H9 (cell line): ENCODE results near the gene SP100. TPM values are rescaled to one million over a fixed set of nuclear protein-coding genes. Genes with fewer than 3 reads are reported as not detected.

Experiments
- DNase-seq: peaks from one replicate; pipeline ENCODE4 v3.0.0-alpha.2; 2017
- H2AFZ ChIP-seq: one replicate; pipeline ENCODE4 v1.6.1; 2013; ENCODE audit warnings: mild to moderate bottlenecking, low read length, control low read depth, moderate library complexity
- H2AK5ac ChIP-seq: 2 replicates; pipeline ENCODE4 v1.6.1; 2013; ENCODE audit warnings: low read length, control low read depth, mixed read lengths; ENCODE audit not compliant: insufficient read length
- H2BK120ac ChIP-seq: one replicate; pipeline ENCODE4 v1.6.1; 2013; ENCODE audit warnings: low read depth, mild to moderate bottlenecking, low read length, control low read depth, inconsistent platforms; ENCODE audit not compliant: poor library complexity, severe bottlenecking
- H2BK12ac ChIP-seq: 2 replicates; pipeline ENCODE4 v1.6.1; 2013; ENCODE audit warnings: low read length, control low read depth, mixed read lengths, low read depth; ENCODE audit not compliant: insufficient read length
- H2BK15ac ChIP-seq: 2 replicates; pipeline ENCODE4 v1.6.1; 2013; ENCODE audit warnings: low read depth, low read length, control low read depth
- H2BK20ac ChIP-seq: one replicate; pipeline ENCODE4 v1.6.1; 2013; ENCODE audit warnings: low read depth, mild to moderate bottlenecking, low read length, control low read depth, inconsistent platforms; ENCODE audit not compliant: poor library complexity, severe bottlenecking
- H2BK5ac ChIP-seq: 2 replicates; pipeline ENCODE4 v1.6.1; 2013; ENCODE audit warnings: low read length, control low read depth, mixed read lengths; ENCODE audit not compliant: insufficient read length
- H3K14ac ChIP-seq: 2 replicates; pipeline ENCODE4 v1.6.1; 2013; ENCODE audit warnings: low read length, control low read depth; ENCODE audit not compliant: insufficient read depth
- H3K18ac ChIP-seq: 2 replicates; pipeline ENCODE4 v1.6.1; 2013; ENCODE audit warnings: low read depth, mild to moderate bottlenecking, mixed read lengths, low read length, control low read depth; ENCODE audit not compliant: insufficient read length
- H3K23ac ChIP-seq: 2 replicates; pipeline ENCODE4 v1.6.1; 2013; ENCODE audit warnings: low read length, control low read depth, mixed read lengths, low read depth; ENCODE audit not compliant: insufficient read length
- H3K23me2 ChIP-seq: 2 replicates; pipeline ENCODE4 v1.6.1; 2013; ENCODE audit warnings: low read depth, mild to moderate bottlenecking, mixed read lengths, low read length, control low read depth; ENCODE audit not compliant: insufficient read length, poor library complexity, severe bottlenecking
- H3K27ac ChIP-seq: 2 replicates; pipeline ENCODE4 v1.5.1; 2013; ENCODE audit warnings: low read length, control low read depth, mixed read lengths, low read depth; ENCODE audit not compliant: insufficient read length
- H3K27me3 ChIP-seq: 2 replicates; pipeline ENCODE4 v1.6.1; 2013; ENCODE audit warnings: low read length, control low read depth, inconsistent platforms; ENCODE audit not compliant: insufficient read depth
- H3K4ac ChIP-seq: 2 replicates; pipeline ENCODE4 v1.6.1; 2013; ENCODE audit warnings: low read depth, mild to moderate bottlenecking, control low read depth, inconsistent platforms, low read length, moderate library complexity
- H3K4me1 ChIP-seq: 2 replicates; pipeline ENCODE4 v1.6.1; 2013; ENCODE audit warnings: low read length, control low read depth, inconsistent platforms; ENCODE audit not compliant: insufficient read depth
- H3K4me2 ChIP-seq: 2 replicates; pipeline ENCODE4 v1.6.1; 2013; ENCODE audit warnings: low read length, control low read depth, mixed read lengths; ENCODE audit not compliant: insufficient read length, insufficient read depth
- H3K56ac ChIP-seq: 2 replicates; pipeline ENCODE4 v1.6.1; 2013; ENCODE audit warnings: low read depth, mild to moderate bottlenecking, mixed read lengths, low read length, control low read depth; ENCODE audit not compliant: insufficient read length
- H3K79me1 ChIP-seq: 2 replicates; pipeline ENCODE4 v1.6.1; 2013; ENCODE audit warnings: low read depth, mild to moderate bottlenecking, moderate library complexity, low read length, control low read depth, inconsistent platforms; ENCODE audit not compliant: insufficient read depth, poor library complexity, severe bottlenecking
- H3K79me2 ChIP-seq: 2 replicates; pipeline ENCODE4 v1.6.1; 2013; ENCODE audit warnings: low read length, control low read depth, inconsistent platforms; ENCODE audit not compliant: insufficient read depth
- H3K9ac ChIP-seq: 2 replicates; pipeline ENCODE4 v1.6.1; 2013; ENCODE audit warnings: low read length, control low read depth, mixed read lengths; ENCODE audit not compliant: insufficient read length; ENCODE audit errors: extremely low read depth
- H3K9me3 ChIP-seq: one replicate; pipeline ENCODE4 v1.6.1; 2013; ENCODE audit warnings: low read depth, low read length, inconsistent platforms; ENCODE audit not compliant: control insufficient read depth
- H3T11ph ChIP-seq: one replicate; pipeline ENCODE4 v1.6.1; 2013; ENCODE audit warnings: mild to moderate bottlenecking, low read length, control low read depth, inconsistent platforms
- H4K20me1 ChIP-seq: one replicate; pipeline ENCODE4 v1.6.1; 2013; ENCODE audit not compliant: control insufficient read depth, insufficient read length, insufficient read depth
- H4K5ac ChIP-seq: 2 replicates; pipeline ENCODE4 v1.6.1; 2013; ENCODE audit warnings: low read depth, mild to moderate bottlenecking, mixed read lengths, low read length, control low read depth; ENCODE audit not compliant: insufficient read length
- H4K8ac ChIP-seq: replicated peaks from 2 replicates; pipeline ENCODE4 v1.6.1; 2013; ENCODE audit warnings: low read length, control low read depth, mixed read lengths, low read depth; ENCODE audit not compliant: insufficient read length
- H4K91ac ChIP-seq: 2 replicates; pipeline ENCODE4 v1.6.1; 2013; ENCODE audit warnings: low read depth, mild to moderate bottlenecking, moderate library complexity, mixed read lengths, low read length, control low read depth; ENCODE audit not compliant: insufficient read length
- H3K27ac Mint-ChIP-seq, 3 experiments: 2 replicates in 2 of 3; 3 replicates in 1 of 3; pipeline ENCODE4 v1.8.0; 2020 to 2021; ENCODE audit warnings: mixed read lengths in 3 of 3, mild to moderate bottlenecking in 1 of 3, moderate library complexity in 1 of 3
- H3K27me3 Mint-ChIP-seq: 2 replicates; pipeline ENCODE4 v1.8.0; 2021; ENCODE audit warnings: low read depth, mild to moderate bottlenecking, moderate library complexity, mixed read lengths
- H3K36me3 Mint-ChIP-seq, 3 experiments: 2 replicates in 2 of 3; 3 replicates in 1 of 3; pipeline ENCODE4 v1.8.0; 2020 to 2021; ENCODE audit warnings: low read depth in 3 of 3, mixed read lengths in 3 of 3; ENCODE audit not compliant: insufficient read depth in 1 of 3
- H3K4me1 Mint-ChIP-seq, 2 experiments: 2 replicates each; pipeline ENCODE4 v1.8.0; 2020; ENCODE audit warnings: mixed read lengths in 2 of 2
- H3K4me3 Mint-ChIP-seq, 2 experiments: 2 replicates in 1 of 2; 3 replicates in 1 of 2; pipeline ENCODE4 v1.8.0; 2020 to 2021; ENCODE audit warnings: mild to moderate bottlenecking in 2 of 2, mixed read lengths in 2 of 2, moderate library complexity in 1 of 2
- H3K9me3 Mint-ChIP-seq, 2 experiments: 2 replicates in 1 of 2; 3 replicates in 1 of 2; pipeline ENCODE4 v1.8.0; 2020; ENCODE audit warnings: mild to moderate bottlenecking in 2 of 2, mixed read lengths in 2 of 2, moderate library complexity in 1 of 2
- CTCF ChIP-seq: fragments of 200-600 bp; sonication (generic); conservative IDR thresholded peaks from 3 replicates; pipeline ENCODE4 v1.8.0; 2021; ENCODE audit warnings: antibody characterized with exemption, mild to moderate bottlenecking
- total RNA-seq: library from RNA; stranded (reverse); gene quantifications from 2 replicates; pipeline ENCODE4 v1.2.1, GENCODE V29; 2021

SP100 gene
- total RNA-seq, 1 experiment from 2014 or later = 0.28 TPM

- no peaks in the 10 kb centered on the region for H3K27me3 Mint-ChIP-seq
- no peak for TF ChIP-seq CTCF
- no peaks in the 10 kb centered on the region for H4K20me1 ChIP-seq
- no peak overlapping the region for H3K27ac Mint-ChIP-seq
- H2BK20ac ChIP-seq = no peak overlapping the region
- no peak overlapping the region for H3T11ph ChIP-seq
- no peak for DNase-seq
- peaks cover 7% of the 10 kb centered on the region for H3K9me3 ChIP-seq
- no peaks in the 10 kb centered on the region for H3K4me1 Mint-ChIP-seq
- peaks cover 8 to 25% (median 22%) of the 10 kb centered on the region in 3 experiments for H3K36me3 Mint-ChIP-seq
- no peak overlapping the region for H3K4me2 ChIP-seq
- H3K4me3 Mint-ChIP-seq = no peak overlapping the region
- no peaks in the 10 kb centered on the region for H3K4me1 ChIP-seq
- no peak overlapping the region for H2BK5ac ChIP-seq
- H2BK15ac ChIP-seq = no peak overlapping the region
- H3K4ac ChIP-seq = no peak overlapping the region
- H3K23me2 ChIP-seq = no peaks in the 10 kb centered on the region
- H2AFZ ChIP-seq = no peak overlapping the region
- no peak overlapping the region for H3K23ac ChIP-seq
- peaks cover 37 to 38% of the 10 kb centered on the region in 2 experiments for H3K9me3 Mint-ChIP-seq
- no peak overlapping the region for H4K91ac ChIP-seq
- H3K9ac ChIP-seq = no peak overlapping the region
- no peak overlapping the region for H4K8ac ChIP-seq
- H3K79me1 ChIP-seq = no peaks in the 10 kb centered on the region
- H3K27me3 ChIP-seq = no peaks in the 10 kb centered on the region
- no peak overlapping the region for H3K27ac ChIP-seq
- H2AK5ac ChIP-seq = no peak overlapping the region
- no peak overlapping the region for H2BK120ac ChIP-seq
- H3K56ac ChIP-seq = no peak overlapping the region
- no peak overlapping the region for H2BK12ac ChIP-seq
- H3K18ac ChIP-seq = no peak overlapping the region
- no peak overlapping the region for H3K14ac ChIP-seq
- no peak overlapping the region for H4K5ac ChIP-seq
- H3K79me2 ChIP-seq = no peaks in the 10 kb centered on the region
Observed at GRCh38 chr2:230520875-230521155, 104.8 kb downstream of the SP100 start.
